AG04450 (cell line): ENCODE data around the gene DGKA. TPM values are rescaled to one million over a fixed set of nuclear protein-coding genes. Genes with fewer than 3 reads are reported as not detected.
A peak's percentile ranks its signal among the peaks of the same experiment; 100 is the strongest.

Source experiments
- CTCF ChIA-PET: fragments of 300-600, 350-600 bp; formaldehyde crosslinking; extraction: SDS; loops from one replicate; lab custom pipeline; 2022; ENCODE audit warnings: antibody characterized with exemption, inconsistent platforms; lab: Charles Lee
- POLR2A ChIA-PET: fragments of 350-600 bp; formaldehyde crosslinking; extraction: SDS; loops from one replicate; lab custom pipeline; 2021; ENCODE audit warnings: antibody characterized with exemption, inconsistent platforms; lab: Yijun Ruan, JAX
- DNase-seq: peaks from one replicate; pipeline ENCODE4 v3.0.0-alpha.2; 2011; ENCODE audit warnings: low read depth, low spot score
- H3K27ac ChIP-seq: one replicate; pipeline ENCODE4 v1.5.1; 2012; ENCODE audit warnings: low read depth, low read length, control low read depth
- H3K27me3 ChIP-seq: one replicate; pipeline ENCODE4 v1.6.0; 2012; ENCODE audit warnings: low read length; ENCODE audit not compliant: control insufficient read depth, insufficient read depth
- H3K4me3 ChIP-seq: 2 replicates; pipeline ENCODE4 v1.5.1; 2011; ENCODE audit warnings: mild to moderate bottlenecking, low read depth, low read length, control low read depth
- H3K9me3 ChIP-seq: 2 replicates; pipeline ENCODE4 v1.5.1; 2012; ENCODE audit warnings: low read length; ENCODE audit not compliant: control insufficient read depth, insufficient read depth
- CTCF ChIP-seq: IDR thresholded peaks from 2 replicates; pipeline ENCODE4 v1.5.1; 2011; ENCODE audit warnings: low read depth, low read length, control low read depth, inconsistent platforms
- polyA plus RNA-seq: library from polyadenylated mRNA; depleted of rRNA; stranded (reverse); fragments of >200 nt; gene quantifications from 2 replicates; pipeline ENCODE4 v1.2.3, GENCODE V29; 2011

The DGKA gene
- polyA plus RNA-seq, 1 experiment: 53.6 TPM

GRCh38 chr12:55925870-55926737, 4.9 kb upstream of the DGKA start:
- Histone ChIP-seq H3K9me3 (no peaks in the 10 kb centered on the region; the same call in 1 of the 2 replicates), H3K4me3 (peak overlapping the region; percentile 97), H3K27me3 (no peaks in the 10 kb centered on the region), H3K27ac (peak overlapping the region; percentile 93)
- no peak for TF ChIP-seq CTCF
- DNase-seq: no peak
- ChIA-PET CTCF (interaction anchor here (0.6 to 2.5 kb wide), 37 partner anchors 9 to 197 kb away, joined by 3 to 23 read pairs (median 4); partner anchors contain the start of genes DNAJC14, ORMDL2, RAB5B and SARNP), POLR2A (interaction anchor here (0.8 to 2.5 kb wide), 4 partner anchors 32 to 96 kb away, joined by 3 to 22 read pairs (median 3); partner anchors contain the start of genes DNAJC14 and RAB5B)

GRCh38 chr12:55926738-55927587, 4.0 kb upstream of the DGKA start:
- Histone ChIP-seq H3K9me3 (no peaks in the 10 kb centered on the region; the same call in 1 of the 2 replicates), H3K27ac (peak overlapping the region; percentile 93), H3K27me3 (no peaks in the 10 kb centered on the region), H3K4me3 (peak overlapping the region; percentile 97)
- POLR2A ChIA-PET: interaction anchor here (0.6 to 2.5 kb wide), 8 partner anchors 13 to 705 kb away, joined by 3 to 22 read pairs (median 3); partner anchors contain the start of genes DNAJC14 and RAB5B
- CTCF ChIA-PET: interaction anchor here (0.6 to 2.5 kb wide), 44 partner anchors 9 to 198 kb away, joined by 3 to 23 read pairs (median 4); partner anchors contain the start of genes DNAJC14, ORMDL2, RAB5B and SARNP
- peak; percentile 86 for TF ChIP-seq CTCF
- peak; percentile 74 for DNase-seq

- Histone ChIP-seq H3K9me3 (no peaks in the 10 kb centered on the region; the same call in 1 of the 2 replicates), H3K27me3 (no peaks in the 10 kb centered on the region), H3K27ac (peak within 1 kb of the TSS; percentile 93), H3K4me3 (peak within 1 kb of the TSS; percentile 97)
- ChIA-PET POLR2A (interaction anchor here (0.5 to 2.5 kb wide), 8 partner anchors 13 to 704 kb away, joined by 3 to 22 read pairs (median 4); partner anchors contain the start of genes DNAJC14 and SARNP), CTCF (interaction anchor here (0.6 to 2.5 kb wide), 18 partner anchors 11 to 198 kb away, joined by 3 to 23 read pairs (median 5); no protein-coding TSS in a partner anchor)
- DNase-seq: no peak
- no peak for TF ChIP-seq CTCF
Measured at GRCh38 chr12:55927588-55928502, 3.1 kb upstream of the DGKA start, which contains the start of gene PYM1. Gene PYM1 (minus strand): TSS chr12:55927894. CDS start chr12:55927761, 133 bp downstream.

GRCh38 chr12:55929306-55929791, 1.6 kb upstream of the DGKA start:
- ChIA-PET CTCF (interaction anchor here (1.3 to 2.9 kb wide), 5 partner anchors 11 to 190 kb away, joined by 3 to 33 read pairs (median 11); partner anchors contain the start of genes ORMDL2 and SARNP), POLR2A (interaction anchor here (0.6 to 1.3 kb wide), 4 partner anchors 82 to 112 kb away, joined by 3 to 4 read pairs (median 3); partner anchors contain the start of genes ORMDL2 and SARNP)
- no peak overlapping the region for H3K4me3 ChIP-seq
- H3K9me3 ChIP-seq: no peaks in the 10 kb centered on the region; the same call in 1 of the 2 replicates
- no peak overlapping the region for H3K27ac ChIP-seq
- TF ChIP-seq CTCF: no peak
- DNase-seq: no peak
- no peaks in the 10 kb centered on the region for H3K27me3 ChIP-seq
